Measurements from ENCODE around the gene ZNF276. TPM values are rescaled to one million over a fixed set of nuclear protein-coding genes. Genes with fewer than 3 reads are reported as not detected.
A peak's percentile ranks its signal among the peaks of the same experiment; 100 is the strongest.

ZNF276 gene
- polyA plus RNA-seq, 1 donor (not counting 4 experiments of a cell fraction or from before 2014, with no cell fraction given), result 11.3 TPM

- dilution Hi-C loops (cut with MboI; ENCODE audit: extremely low pct_ligation_motif_present, low sequenced_read_pairs), result no loop called here
- Histone ChIP-seq H3K27ac (ENCODE audit: control insufficient read depth, insufficient read depth, low read length) (no peak overlapping the region), H3K36me3 (ENCODE audit: control insufficient read depth in 2 of 2, extremely low read depth in 1 of 2, insufficient read depth in 2 of 2, low read length in 2 of 2) (peaks cover 13 to 16% of the 10 kb centered on the region in 2 experiments)
Observed at GRCh38 chr16:89685916-89686315, 35.4 kb upstream of the ZNF276 start.

GRCh38 chr16:89686520-89687091 lies 34.7 kb upstream of the ZNF276 start, which contains the start of gene CDK10:
TSS of gene CDK10 (plus strand) at chr16:89686689. CDS start at chr16:89686711, 22 bp downstream.
- peak within 1 kb of the TSS; percentile 95 for H2AFZ ChIP-seq (ENCODE audit: control insufficient read depth, low read length)
- H3K4me2 ChIP-seq (ENCODE audit: control insufficient read depth, extremely low read depth, insufficient read depth, low read depth, low read length), result peak within 1 kb of the TSS; percentile 94
- FAIRE-seq (no peak), DNase-seq (ENCODE audit: low read depth, low spot score) (peak; percentile 41)
- peaks cover 8% of the 10 kb centered on the region for H3K4me1 ChIP-seq (ENCODE audit: control insufficient read depth, extremely low read depth, insufficient read depth, low read length)
- TF ChIP-seq, protein P1, sequence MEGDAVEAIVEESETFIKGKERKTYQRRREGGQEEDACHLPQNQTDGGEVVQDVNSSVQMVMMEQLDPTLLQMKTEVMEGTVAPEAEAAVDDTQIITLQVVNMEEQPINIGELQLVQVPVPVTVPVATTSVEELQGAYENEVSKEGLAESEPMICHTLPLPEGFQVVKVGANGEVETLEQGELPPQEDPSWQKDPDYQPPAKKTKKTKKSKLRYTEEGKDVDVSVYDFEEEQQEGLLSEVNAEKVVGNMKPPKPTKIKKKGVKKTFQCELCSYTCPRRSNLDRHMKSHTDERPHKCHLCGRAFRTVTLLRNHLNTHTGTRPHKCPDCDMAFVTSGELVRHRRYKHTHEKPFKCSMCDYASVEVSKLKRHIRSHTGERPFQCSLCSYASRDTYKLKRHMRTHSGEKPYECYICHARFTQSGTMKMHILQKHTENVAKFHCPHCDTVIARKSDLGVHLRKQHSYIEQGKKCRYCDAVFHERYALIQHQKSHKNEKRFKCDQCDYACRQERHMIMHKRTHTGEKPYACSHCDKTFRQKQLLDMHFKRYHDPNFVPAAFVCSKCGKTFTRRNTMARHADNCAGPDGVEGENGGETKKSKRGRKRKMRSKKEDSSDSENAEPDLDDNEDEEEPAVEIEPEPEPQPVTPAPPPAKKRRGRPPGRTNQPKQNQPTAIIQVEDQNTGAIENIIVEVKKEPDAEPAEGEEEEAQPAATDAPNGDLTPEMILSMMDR (optimal IDR thresholded peaks at IDR 0.05 in 1 of 3, IDR thresholded peaks at IDR 0.05 in 1 of 3, conservative IDR thresholded peaks at IDR 0.05 in 1 of 3; ENCODE audit: extremely low read depth in 1 of 3, insufficient read depth in 2 of 3, low read length in 3 of 3), result no peak
- TF ChIP-seq EZH2 (IDR thresholded peaks at IDR 0.05; ENCODE audit: low read length), result no peak
- H3K36me3 ChIP-seq (ENCODE audit: control insufficient read depth in 2 of 2, extremely low read depth in 1 of 2, insufficient read depth in 2 of 2, low read length in 2 of 2), result peaks cover 16 to 21% of the 10 kb centered on the region in 2 experiments
- peak within 1 kb of the TSS; percentile 56 for H3K27ac ChIP-seq (ENCODE audit: control insufficient read depth, insufficient read depth, low read length)
- peak within 1 kb of the TSS; percentile 85 for H3K9ac ChIP-seq (ENCODE audit: control insufficient read depth, extremely low read depth, insufficient read depth, low read length)
- no peaks in the 10 kb centered on the region for H3K27me3 ChIP-seq (ENCODE audit: control insufficient read depth, extremely low read depth, insufficient read depth, low read length)
- H3K9me3 ChIP-seq (ENCODE audit: control insufficient read depth, low read depth, low read length), result no peaks in the 10 kb centered on the region
- H4K20me1 ChIP-seq (ENCODE audit: control insufficient read depth, extremely low read depth, insufficient read depth, low read length), result no peaks in the 10 kb centered on the region
- H3K79me2 ChIP-seq (ENCODE audit: control insufficient read depth, insufficient read depth, low read length), result peaks cover 24% of the 10 kb centered on the region
- dilution Hi-C loops (cut with MboI; ENCODE audit: extremely low pct_ligation_motif_present, low sequenced_read_pairs), result no loop called here
- H3K9me1 ChIP-seq (ENCODE audit: control insufficient read depth, extremely low read depth, insufficient read depth, low read length), result no peaks in the 10 kb centered on the region
- H3K4me3 ChIP-seq (ENCODE audit: control insufficient read depth in 2 of 3, extremely low read depth in 1 of 3, insufficient read depth in 2 of 3, low read depth in 1 of 3, low read length in 3 of 3), result peak within 1 kb of the TSS; percentile 60 to 96 (median 93)

More at GRCh38 chr16:89685916-89686315, 35.4 kb upstream of the ZNF276 start:
- DNase-seq (ENCODE audit: low read depth, low spot score) (no peak), FAIRE-seq (no peak)
- Histone ChIP-seq H3K9ac (ENCODE audit: control insufficient read depth, extremely low read depth, insufficient read depth, low read length) (no peak overlapping the region), H3K9me3 (ENCODE audit: control insufficient read depth, low read depth, low read length) (no peaks in the 10 kb centered on the region), H3K79me2 (ENCODE audit: control insufficient read depth, insufficient read depth, low read length) (peaks cover 24% of the 10 kb centered on the region), H3K4me3 (ENCODE audit: control insufficient read depth in 2 of 3, extremely low read depth in 1 of 3, insufficient read depth in 2 of 3, low read depth in 1 of 3, low read length in 3 of 3) (no peak overlapping the region), H3K27me3 (ENCODE audit: control insufficient read depth, extremely low read depth, insufficient read depth, low read length) (no peaks in the 10 kb centered on the region), H3K4me2 (ENCODE audit: control insufficient read depth, extremely low read depth, insufficient read depth, low read depth, low read length) (no peak overlapping the region), H4K20me1 (ENCODE audit: control insufficient read depth, extremely low read depth, insufficient read depth, low read length) (no peaks in the 10 kb centered on the region), H3K4me1 (ENCODE audit: control insufficient read depth, extremely low read depth, insufficient read depth, low read length) (peaks cover 8% of the 10 kb centered on the region), H2AFZ (ENCODE audit: control insufficient read depth, low read length) (no peak overlapping the region), H3K9me1 (ENCODE audit: control insufficient read depth, extremely low read depth, insufficient read depth, low read length) (no peaks in the 10 kb centered on the region)
- TF ChIP-seq, protein P1 (optimal IDR thresholded peaks at IDR 0.05 in 1 of 3, IDR thresholded peaks at IDR 0.05 in 1 of 3, conservative IDR thresholded peaks at IDR 0.05 in 1 of 3; ENCODE audit: extremely low read depth in 1 of 3, insufficient read depth in 2 of 3, low read length in 3 of 3), result no peak
- TF ChIP-seq EZH2 (IDR thresholded peaks at IDR 0.05; ENCODE audit: low read length), result no peak
